Fibroblast of the aortic adventitia (primary cell): ENCODE data around the gene ATP1A1. TPM values are rescaled to one million over a fixed set of nuclear protein-coding genes. Genes with fewer than 3 reads are reported as not detected.

ENCODE experiments used
- DNase-seq: peaks from one replicate; pipeline ENCODE4 v3.0.0-alpha.2; 2010; ENCODE audit warnings: low read depth
- H3K4me3 ChIP-seq: 2 replicates; pipeline ENCODE4 v1.5.1; 2011; ENCODE audit warnings: low read depth, mild to moderate bottlenecking, control low read depth, low read length, moderate library complexity
- total RNA-seq: library from RNA; depleted of rRNA; stranded (reverse); fragments of >200 nt; gene quantifications from 2 replicates; pipeline ENCODE4 v1.2.3, GENCODE V29; 2012; ENCODE audit warnings: low replicate concordance
- TF ChIP-seq, protein P1 (sequence below): IDR thresholded peaks from 2 replicates; pipeline ENCODE4 v1.5.1; 2011; ENCODE audit warnings: mild to moderate bottlenecking, low read length, control low read depth, inconsistent platforms; ENCODE audit not compliant: insufficient read depth

ATP1A1 gene
- total RNA-seq, 1 donor = 126 TPM

- DNase-seq = peak; percentile 75
- H3K4me3 ChIP-seq = peak overlapping the region; percentile 98
- TF ChIP-seq, protein P1, sequence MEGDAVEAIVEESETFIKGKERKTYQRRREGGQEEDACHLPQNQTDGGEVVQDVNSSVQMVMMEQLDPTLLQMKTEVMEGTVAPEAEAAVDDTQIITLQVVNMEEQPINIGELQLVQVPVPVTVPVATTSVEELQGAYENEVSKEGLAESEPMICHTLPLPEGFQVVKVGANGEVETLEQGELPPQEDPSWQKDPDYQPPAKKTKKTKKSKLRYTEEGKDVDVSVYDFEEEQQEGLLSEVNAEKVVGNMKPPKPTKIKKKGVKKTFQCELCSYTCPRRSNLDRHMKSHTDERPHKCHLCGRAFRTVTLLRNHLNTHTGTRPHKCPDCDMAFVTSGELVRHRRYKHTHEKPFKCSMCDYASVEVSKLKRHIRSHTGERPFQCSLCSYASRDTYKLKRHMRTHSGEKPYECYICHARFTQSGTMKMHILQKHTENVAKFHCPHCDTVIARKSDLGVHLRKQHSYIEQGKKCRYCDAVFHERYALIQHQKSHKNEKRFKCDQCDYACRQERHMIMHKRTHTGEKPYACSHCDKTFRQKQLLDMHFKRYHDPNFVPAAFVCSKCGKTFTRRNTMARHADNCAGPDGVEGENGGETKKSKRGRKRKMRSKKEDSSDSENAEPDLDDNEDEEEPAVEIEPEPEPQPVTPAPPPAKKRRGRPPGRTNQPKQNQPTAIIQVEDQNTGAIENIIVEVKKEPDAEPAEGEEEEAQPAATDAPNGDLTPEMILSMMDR = no peak
Observed at GRCh38 chr1:116418091-116418830, 45.2 kb downstream of the ATP1A1 start.

- H3K4me3 ChIP-seq = no peak overlapping the region
- DNase-seq = no peak
- TF ChIP-seq, protein P1 = no peak
Observed at GRCh38 chr1:116420417-116421200, 47.6 kb downstream of the ATP1A1 start.

DNA sequence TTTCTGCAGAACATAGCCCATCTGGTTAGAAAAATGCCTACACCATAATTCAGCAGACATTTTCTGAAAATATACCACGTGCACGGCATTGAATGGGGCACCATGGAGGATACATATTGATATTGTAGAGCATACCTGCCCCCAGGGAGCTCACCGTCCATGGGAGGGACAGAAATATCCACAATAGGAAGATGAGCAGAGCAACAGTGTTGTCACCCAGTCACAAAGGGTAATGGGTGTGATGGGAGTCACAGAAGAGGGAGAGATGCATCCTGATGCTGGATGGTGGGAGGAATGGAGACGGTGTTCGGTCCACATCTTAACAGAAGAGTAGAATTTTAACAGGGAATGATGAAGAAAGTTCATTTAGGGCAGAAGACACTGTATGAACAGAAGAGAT is 51.4 kb downstream of the ATP1A1 start:
- no peak for DNase-seq
- TF ChIP-seq, protein P1 = no peak
- H3K4me3 ChIP-seq = no peak overlapping the region

- DNase-seq = no peak
- no peak overlapping the region for H3K4me3 ChIP-seq
- TF ChIP-seq, protein P1 = no peak
Observed at GRCh38 chr1:116424863-116425262, 51.8 kb downstream of the ATP1A1 start.

DNA sequence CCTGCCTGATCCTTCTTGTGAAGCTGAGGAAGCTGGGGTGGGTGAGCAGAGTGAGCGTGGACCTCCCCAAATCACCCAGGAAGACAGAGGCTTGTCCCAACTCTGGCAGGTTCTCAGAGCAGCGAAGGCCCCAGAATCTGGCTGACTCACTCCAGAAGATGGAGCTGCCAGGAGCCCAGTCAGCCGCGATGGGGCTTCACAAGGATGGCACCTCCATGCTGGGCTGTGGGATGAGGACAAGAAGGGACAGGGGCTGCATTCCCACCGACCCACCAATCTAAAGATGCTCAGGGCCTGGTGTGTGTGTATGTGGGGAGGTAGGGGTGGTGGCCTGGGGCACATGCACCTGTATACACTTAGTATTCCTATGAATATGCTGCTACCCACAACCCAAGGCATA is 52.9 kb downstream of the ATP1A1 start:
- TF ChIP-seq, protein P1 = no peak
- no peak for DNase-seq
- H3K4me3 ChIP-seq = no peak overlapping the region

- no peak overlapping the region for H3K4me3 ChIP-seq
- TF ChIP-seq, protein P1 = no peak
- no peak for DNase-seq
Observed at GRCh38 chr1:116426401-116426800, 53.4 kb downstream of the ATP1A1 start.
